ENCODE measurements around the gene GPC1.

GPC1 gene

GRCh38 chr2:240390091-240391073 lies 45.1 kb upstream of the GPC1 start:
- Histone ChIP-seq H3K9ac (ENCODE audit: low read length) (no peak overlapping the region), H4K20me1 (ENCODE audit: insufficient read depth, low read length) (no peaks in the 10 kb centered on the region), H3K79me2 (ENCODE audit: low read length) (no peaks in the 10 kb centered on the region), H3K27me3 (ENCODE audit: low read depth, low read length) (no peaks in the 10 kb centered on the region), H2AFZ (ENCODE audit: low read depth, low read length) (no peak overlapping the region), H3K27ac (ENCODE audit: low read length) (no peak overlapping the region), H3K9me3 (ENCODE audit: insufficient read depth, low read length) (no peaks in the 10 kb centered on the region), H3K4me1 (ENCODE audit: low read length) (no peaks in the 10 kb centered on the region), H3K36me3 (replicated peaks; ENCODE audit: low read depth, low read length) (no peaks in the 10 kb centered on the region), H3K4me3 (ENCODE audit: low read length) (no peak overlapping the region), H3K4me2 (ENCODE audit: low read length) (no peak overlapping the region)
- TF ChIP-seq CTCF (IDR thresholded peaks at IDR 0.05; ENCODE audit: low read depth, low read length): no peak
- TF ChIP-seq EZH2phosphoT487 (IDR thresholded peaks at IDR 0.05; ENCODE audit: low read depth): no peak

GRCh38 chr2:240391111-240392051 lies 44.1 kb upstream of the GPC1 start:
- Histone ChIP-seq H3K9ac (ENCODE audit: low read length) (no peak overlapping the region), H3K79me2 (ENCODE audit: low read length) (no peaks in the 10 kb centered on the region), H4K20me1 (ENCODE audit: insufficient read depth, low read length) (no peaks in the 10 kb centered on the region), H3K9me3 (ENCODE audit: insufficient read depth, low read length) (no peaks in the 10 kb centered on the region), H3K27ac (ENCODE audit: low read length) (no peak overlapping the region), H2AFZ (ENCODE audit: low read depth, low read length) (no peak overlapping the region), H3K4me1 (ENCODE audit: low read length) (no peaks in the 10 kb centered on the region), H3K4me2 (ENCODE audit: low read length) (no peak overlapping the region), H3K36me3 (replicated peaks; ENCODE audit: low read depth, low read length) (no peaks in the 10 kb centered on the region), H3K4me3 (ENCODE audit: low read length) (no peak overlapping the region), H3K27me3 (ENCODE audit: low read depth, low read length) (no peaks in the 10 kb centered on the region)
- TF ChIP-seq CTCF (IDR thresholded peaks at IDR 0.05; ENCODE audit: low read depth, low read length): no peak
- no peak for TF ChIP-seq EZH2phosphoT487 (IDR thresholded peaks at IDR 0.05; ENCODE audit: low read depth)

GRCh38 chr2:240392084-240392947 lies 43.1 kb upstream of the GPC1 start:
- Histone ChIP-seq H2AFZ (ENCODE audit: low read depth, low read length) (no peak overlapping the region), H3K4me3 (ENCODE audit: low read length) (no peak overlapping the region), H3K4me1 (ENCODE audit: low read length) (no peaks in the 10 kb centered on the region), H3K4me2 (ENCODE audit: low read length) (no peak overlapping the region), H3K27ac (ENCODE audit: low read length) (no peak overlapping the region), H3K9me3 (ENCODE audit: insufficient read depth, low read length) (no peaks in the 10 kb centered on the region), H3K9ac (ENCODE audit: low read length) (no peak overlapping the region), H3K79me2 (ENCODE audit: low read length) (no peaks in the 10 kb centered on the region), H4K20me1 (ENCODE audit: insufficient read depth, low read length) (no peaks in the 10 kb centered on the region), H3K36me3 (replicated peaks; ENCODE audit: low read depth, low read length) (no peaks in the 10 kb centered on the region), H3K27me3 (ENCODE audit: low read depth, low read length) (no peaks in the 10 kb centered on the region)
- TF ChIP-seq CTCF (IDR thresholded peaks at IDR 0.05; ENCODE audit: low read depth, low read length) (no peak), EZH2phosphoT487 (IDR thresholded peaks at IDR 0.05; ENCODE audit: low read depth) (no peak)

Measured in OCI-LY3 (cell line).